DND-41 (cell line): Measurements from ENCODE around the gene DGKI.

Experiments
- EZH2 ChIP-seq: IDR thresholded peaks from 3 replicates; pipeline ENCODE4 v1.6.1; 2012; ENCODE audit warnings: borderline replicate concordance, low read depth, mild to moderate bottlenecking, moderate library complexity, low read length, inconsistent platforms; ENCODE audit not compliant: severe bottlenecking
- TF ChIP-seq, protein P1 (sequence below): IDR thresholded peaks from 2 replicates; pipeline ENCODE4 v1.5.1; 2012; ENCODE audit warnings: borderline replicate concordance, low read length, moderate library complexity, mild to moderate bottlenecking; ENCODE audit not compliant: poor library complexity, severe bottlenecking; ENCODE audit errors: extremely low read depth

DNA sequence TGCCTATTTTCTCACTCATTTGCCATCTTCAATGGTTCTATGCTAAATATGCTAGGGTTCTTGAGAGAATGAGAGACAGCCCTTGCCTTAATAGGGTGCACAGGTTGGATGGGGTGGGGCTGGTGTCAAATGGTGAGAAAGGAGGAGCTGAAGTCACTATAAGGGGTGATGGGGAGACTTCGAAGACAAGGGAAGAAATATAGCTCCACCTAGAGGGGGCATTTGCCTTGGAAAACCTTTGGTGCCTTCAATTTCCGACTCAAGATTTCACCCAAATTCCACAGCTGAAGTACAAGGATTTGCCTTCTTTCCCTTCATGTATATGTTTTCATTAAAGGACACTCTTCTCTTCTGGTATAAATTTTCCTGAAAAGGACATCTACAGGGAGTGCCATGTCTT, 508.9 kb downstream of the DGKI start:
- TF ChIP-seq, protein P1, sequence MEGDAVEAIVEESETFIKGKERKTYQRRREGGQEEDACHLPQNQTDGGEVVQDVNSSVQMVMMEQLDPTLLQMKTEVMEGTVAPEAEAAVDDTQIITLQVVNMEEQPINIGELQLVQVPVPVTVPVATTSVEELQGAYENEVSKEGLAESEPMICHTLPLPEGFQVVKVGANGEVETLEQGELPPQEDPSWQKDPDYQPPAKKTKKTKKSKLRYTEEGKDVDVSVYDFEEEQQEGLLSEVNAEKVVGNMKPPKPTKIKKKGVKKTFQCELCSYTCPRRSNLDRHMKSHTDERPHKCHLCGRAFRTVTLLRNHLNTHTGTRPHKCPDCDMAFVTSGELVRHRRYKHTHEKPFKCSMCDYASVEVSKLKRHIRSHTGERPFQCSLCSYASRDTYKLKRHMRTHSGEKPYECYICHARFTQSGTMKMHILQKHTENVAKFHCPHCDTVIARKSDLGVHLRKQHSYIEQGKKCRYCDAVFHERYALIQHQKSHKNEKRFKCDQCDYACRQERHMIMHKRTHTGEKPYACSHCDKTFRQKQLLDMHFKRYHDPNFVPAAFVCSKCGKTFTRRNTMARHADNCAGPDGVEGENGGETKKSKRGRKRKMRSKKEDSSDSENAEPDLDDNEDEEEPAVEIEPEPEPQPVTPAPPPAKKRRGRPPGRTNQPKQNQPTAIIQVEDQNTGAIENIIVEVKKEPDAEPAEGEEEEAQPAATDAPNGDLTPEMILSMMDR = peak; percentile 17
- no peak for TF ChIP-seq EZH2
